ENCODE data around the gene GUCA1A.

GUCA1A gene

GRCh38 chr6:42140756-42141602 is 32.2 kb upstream of the GUCA1A start:
- Histone ChIP-seq H3K27ac (ENCODE audit: low read length) (no peak overlapping the region), H3K4me3 (ENCODE audit: low read length) (no peak overlapping the region), H3K9me3 (ENCODE audit: insufficient read depth, low read length) (no peaks in the 10 kb centered on the region), H3K4me1 (ENCODE audit: low read length) (peaks cover 26% of the 10 kb centered on the region), H3K27me3 (ENCODE audit: low read depth, low read length) (no peaks in the 10 kb centered on the region), H3K4me2 (ENCODE audit: low read length) (no peak overlapping the region; the same call in 1 of the 2 replicates), H2AFZ (ENCODE audit: low read depth, low read length) (no peak overlapping the region), H4K20me1 (ENCODE audit: insufficient read depth, low read length) (no peaks in the 10 kb centered on the region), H3K79me2 (ENCODE audit: low read length) (no peaks in the 10 kb centered on the region), H3K9ac (ENCODE audit: low read length) (no peak overlapping the region), H3K36me3 (replicated peaks; ENCODE audit: low read depth, low read length) (no peaks in the 10 kb centered on the region)
- TF ChIP-seq CTCF (IDR thresholded peaks at IDR 0.05; ENCODE audit: low read depth, low read length) (no peak), EZH2phosphoT487 (IDR thresholded peaks at IDR 0.05; ENCODE audit: low read depth) (no peak)

- H3K9me3 ChIP-seq (ENCODE audit: insufficient read depth, low read length), result no peaks in the 10 kb centered on the region
- no peaks in the 10 kb centered on the region for H4K20me1 ChIP-seq (ENCODE audit: insufficient read depth, low read length)
- H2AFZ ChIP-seq (ENCODE audit: low read depth, low read length), result no peak overlapping the region
- H3K27me3 ChIP-seq (ENCODE audit: low read depth, low read length), result no peaks in the 10 kb centered on the region
- H3K9ac ChIP-seq (ENCODE audit: low read length), result no peak overlapping the region
- TF ChIP-seq EZH2phosphoT487 (IDR thresholded peaks at IDR 0.05; ENCODE audit: low read depth) (no peak), CTCF (IDR thresholded peaks at IDR 0.05; ENCODE audit: low read depth, low read length) (no peak)
- no peak overlapping the region for H3K27ac ChIP-seq (ENCODE audit: low read length)
- no peak overlapping the region for H3K4me3 ChIP-seq (ENCODE audit: low read length)
- no peaks in the 10 kb centered on the region for H3K79me2 ChIP-seq (ENCODE audit: low read length)
- no peaks in the 10 kb centered on the region for H3K36me3 ChIP-seq (replicated peaks; ENCODE audit: low read depth, low read length)
- no peak overlapping the region for H3K4me2 ChIP-seq (ENCODE audit: low read length)
- peaks cover 20% of the 10 kb centered on the region for H3K4me1 ChIP-seq (ENCODE audit: low read length)
Measured at GRCh38 chr6:42141603-42142117, 31.5 kb upstream of the GUCA1A start.

GRCh38 chr6:42142118-42142835 is 30.9 kb upstream of the GUCA1A start, which contains the start of gene C6orf132:
TSS of gene C6orf132 (minus strand) at chr6:42142620. CDS start at chr6:42142444, 176 bp downstream.
- H3K4me2 ChIP-seq (ENCODE audit: low read length), result no peak within 1 kb of the TSS
- TF ChIP-seq EZH2phosphoT487 (IDR thresholded peaks at IDR 0.05; ENCODE audit: low read depth), result no peak
- TF ChIP-seq CTCF (IDR thresholded peaks at IDR 0.05; ENCODE audit: low read depth, low read length), result no peak
- no peaks in the 10 kb centered on the region for H3K9me3 ChIP-seq (ENCODE audit: insufficient read depth, low read length)
- H3K27ac ChIP-seq (ENCODE audit: low read length), result no peak within 1 kb of the TSS
- no peak within 1 kb of the TSS for H3K4me3 ChIP-seq (ENCODE audit: low read length)
- peaks cover 13% of the 10 kb centered on the region for H3K4me1 ChIP-seq (ENCODE audit: low read length)
- H3K27me3 ChIP-seq (ENCODE audit: low read depth, low read length), result no peaks in the 10 kb centered on the region
- no peaks in the 10 kb centered on the region for H3K79me2 ChIP-seq (ENCODE audit: low read length)
- no peaks in the 10 kb centered on the region for H3K36me3 ChIP-seq (replicated peaks; ENCODE audit: low read depth, low read length)
- H4K20me1 ChIP-seq (ENCODE audit: insufficient read depth, low read length), result no peaks in the 10 kb centered on the region
- H3K9ac ChIP-seq (ENCODE audit: low read length), result no peak within 1 kb of the TSS
- no peak within 1 kb of the TSS for H2AFZ ChIP-seq (ENCODE audit: low read depth, low read length)

GRCh38 chr6:42147138-42147562 is 26.0 kb upstream of the GUCA1A start:
- Histone ChIP-seq H3K4me3 (ENCODE audit: low read length) (no peak overlapping the region), H3K9me3 (ENCODE audit: insufficient read depth, low read length) (no peaks in the 10 kb centered on the region), H3K79me2 (ENCODE audit: low read length) (no peaks in the 10 kb centered on the region), H3K9ac (ENCODE audit: low read length) (no peak overlapping the region), H3K4me1 (ENCODE audit: low read length) (no peaks in the 10 kb centered on the region), H2AFZ (ENCODE audit: low read depth, low read length) (no peak overlapping the region), H3K27me3 (ENCODE audit: low read depth, low read length) (no peaks in the 10 kb centered on the region), H3K27ac (ENCODE audit: low read length) (no peak overlapping the region), H3K36me3 (replicated peaks; ENCODE audit: low read depth, low read length) (no peaks in the 10 kb centered on the region), H3K4me2 (ENCODE audit: low read length) (no peak overlapping the region), H4K20me1 (ENCODE audit: insufficient read depth, low read length) (no peaks in the 10 kb centered on the region)
- TF ChIP-seq CTCF (IDR thresholded peaks at IDR 0.05; ENCODE audit: low read depth, low read length) (no peak), EZH2phosphoT487 (IDR thresholded peaks at IDR 0.05; ENCODE audit: low read depth) (no peak)

Measured in OCI-LY3 (cell line).